ENCODE data around the gene DLL4. TPM values are rescaled to one million over a fixed set of nuclear protein-coding genes. Genes with fewer than 3 reads are reported as not detected.
"Not testable (repeated sequence)": the region's sequence is repeated elsewhere in the genome, so short reads cannot be mapped to it uniquely, and the experiment has no call there.

The DLL4 gene
- total RNA-seq, 4 donors from 2014 or later, result 4.0 to 8.3 (median 5.1) TPM

- DNase-seq (ENCODE audit: low spot score in 2 of 2), result no peak
- TF ChIP-seq POLR2A (IDR thresholded peaks at IDR 0.05) (no peak), CTCF (IDR thresholded peaks at IDR 0.05) (no peak)
- intact Hi-C loops (cut with DNase I; ENCODE audit: low total_unique reads), result no loop called here
- WGBS, 2 donors, result 56 to 63% methylated on average over 6 of the region's 6 CpGs
- H3K4me3 ChIP-seq (ENCODE audit: low read depth, poor library complexity, severe bottlenecking), result no peak overlapping the region
Observed at GRCh38 chr15:40958146-40958545, 29.0 kb downstream of the DLL4 start.

- WGBS, 2 donors, result 91 to 95% methylated on average over 8 of the region's 8 CpGs
- DNase-seq (ENCODE audit: low spot score in 2 of 2), result no peak
- intact Hi-C loops (cut with DNase I; ENCODE audit: low total_unique reads), result no loop called here
- no peak for TF ChIP-seq POLR2A (IDR thresholded peaks at IDR 0.05)
- TF ChIP-seq CTCF (IDR thresholded peaks at IDR 0.05), result no peak
- no peak overlapping the region for H3K4me3 ChIP-seq (ENCODE audit: low read depth, poor library complexity, severe bottlenecking)
Observed at GRCh38 chr15:40958723-40959122, 29.6 kb downstream of the DLL4 start.

GRCh38 chr15:40959331-40960141, 30.4 kb downstream of the DLL4 start:
- DNase-seq (ENCODE audit: low spot score in 2 of 2), result no peak
- no peak overlapping the region for H3K4me3 ChIP-seq (ENCODE audit: low read depth, poor library complexity, severe bottlenecking)
- intact Hi-C loops (cut with DNase I; ENCODE audit: low total_unique reads), result no loop called here
- TF ChIP-seq CTCF (IDR thresholded peaks at IDR 0.05), result no peak
- no peak for TF ChIP-seq POLR2A (IDR thresholded peaks at IDR 0.05)
- 85 to 87% methylated on average over 22 of the region's 22 CpGs for WGBS, 2 donors

- TF ChIP-seq CTCF (IDR thresholded peaks at IDR 0.05), result no peak
- TF ChIP-seq POLR2A (IDR thresholded peaks at IDR 0.05), result no peak
- intact Hi-C loops (cut with DNase I; ENCODE audit: low total_unique reads), result no loop called here
- no peak overlapping the region for H3K4me3 ChIP-seq (ENCODE audit: low read depth, poor library complexity, severe bottlenecking)
- DNase-seq (ENCODE audit: low spot score in 2 of 2), result no peak
- 84 to 89% methylated on average over 16 of the region's 16 CpGs for WGBS, 2 donors
Observed at GRCh38 chr15:40960151-40960885, 31.2 kb downstream of the DLL4 start.

- intact Hi-C loops (cut with DNase I; ENCODE audit: low total_unique reads), result no loop called here
- WGBS, 2 donors, result 75 to 85% methylated on average over 11 of the region's 11 CpGs
- no peak overlapping the region for H3K4me3 ChIP-seq (ENCODE audit: low read depth, poor library complexity, severe bottlenecking)
- TF ChIP-seq CTCF (IDR thresholded peaks at IDR 0.05) (no peak), POLR2A (IDR thresholded peaks at IDR 0.05) (no peak)
- no peak for DNase-seq (ENCODE audit: low spot score in 2 of 2)
Observed at GRCh38 chr15:40960925-40961324, 31.8 kb downstream of the DLL4 start.

GRCh38 chr15:40961740-40962139, 32.6 kb downstream of the DLL4 start:
- 91 to 92% methylated on average over 21 to 23 of the region's 25 CpGs for whole genome bisulfite sequencing, 2 donors
- H3K4me3 ChIP-seq (ENCODE audit: low read depth, poor library complexity, severe bottlenecking); DNase-seq (ENCODE audit: low spot score in 2 of 2); intact Hi-C loops (cut with DNase I; ENCODE audit: low total_unique reads): not testable (repeated sequence)

GRCh38 chr15:40962317-40962716, 33.2 kb downstream of the DLL4 start:
- H3K4me3 ChIP-seq (ENCODE audit: low read depth, poor library complexity, severe bottlenecking); intact Hi-C loops (cut with DNase I; ENCODE audit: low total_unique reads); DNase-seq (ENCODE audit: low spot score in 2 of 2): not testable (repeated sequence)
- 95 to 98% methylated on average over 14 of the region's 14 CpGs for WGBS, 2 donors

Measured in lower leg skin (tissue), 4 donors.